IMR-90 (cell line): ENCODE results near the gene SLC17A8. TPM values are rescaled to one million over a fixed set of nuclear protein-coding genes. Genes with fewer than 3 reads are reported as not detected.

Source experiments
- ATAC-seq: fragments of 200-7000 bp; cut with Tn5 transposase; 2 replicates; pipeline ENCODE4 v1.9.1; 2020; ENCODE audit warnings: low read depth, mild to moderate bottlenecking, moderate library complexity
- BruUV-seq: library from RNA; stranded (reverse); fragments of 400-500 nt; replicated peaks from 2 replicates; lab custom pipeline; 2021; lab: Mats Ljungman, UMichigan
- CTCF ChIA-PET: fragments of 300-600 bp; formaldehyde crosslinking; extraction: SDS; loops from one replicate; lab custom pipeline; 2021; ENCODE audit warnings: antibody characterized with exemption; lab: Yijun Ruan, JAX
- POLR2A ChIA-PET: fragments of 300-600 bp; sonication (Branson Sonifier 250); formaldehyde crosslinking; loops from one replicate; lab custom pipeline; 2022; ENCODE audit warnings: antibody characterized with exemption; ENCODE audit not compliant: unreplicated experiment; lab: Charles Lee
- DNase-seq: peaks from one replicate; pipeline ENCODE4 v3.0.0; 2013
- H2AFZ ChIP-seq: replicated peaks from 2 replicates; pipeline ENCODE3; 2013; ENCODE audit warnings: low read length, mild to moderate bottlenecking; ENCODE audit not compliant: poor library complexity
- H2AK5ac ChIP-seq: 2 replicates; pipeline ENCODE4 v1.6.1; 2013; ENCODE audit warnings: low read depth, low read length, inconsistent platforms
- H2AK9ac ChIP-seq: replicated peaks from 2 replicates; pipeline ENCODE3; 2013; ENCODE audit warnings: mild to moderate bottlenecking, low read depth, low read length, moderate library complexity; ENCODE audit not compliant: poor library complexity
- H2BK120ac ChIP-seq: 2 replicates; pipeline ENCODE4 v1.6.1; 2013; ENCODE audit warnings: low read depth, low read length, inconsistent platforms
- H2BK15ac ChIP-seq: 3 replicates; pipeline ENCODE4 v1.6.1; 2013; ENCODE audit warnings: low read depth, low read length, inconsistent platforms
- H2BK20ac ChIP-seq: 2 replicates; pipeline ENCODE4 v1.6.1; 2013; ENCODE audit warnings: low read depth, mild to moderate bottlenecking, inconsistent platforms, low read length, moderate library complexity
- H2BK5ac ChIP-seq: 2 replicates; pipeline ENCODE4 v1.6.1; 2013; ENCODE audit warnings: mild to moderate bottlenecking, low read depth, low read length, inconsistent platforms; ENCODE audit not compliant: poor library complexity, severe bottlenecking
- H3K14ac ChIP-seq: replicated peaks from 2 replicates; pipeline ENCODE4 v1.6.1; 2013; ENCODE audit warnings: low read depth, low read length, inconsistent platforms
- H3K18ac ChIP-seq: 2 replicates; pipeline ENCODE4 v1.6.1; 2013; ENCODE audit warnings: low read depth, low read length, control low read depth
- H3K23ac ChIP-seq: 2 replicates; pipeline ENCODE4 v1.6.1; 2013; ENCODE audit warnings: low read depth, low read length, inconsistent platforms
- H3K27ac ChIP-seq: 2 replicates; pipeline ENCODE4 v1.5.1; 2013; ENCODE audit warnings: mild to moderate bottlenecking, control low read depth, low read length; ENCODE audit not compliant: insufficient read depth
- H3K27me3 ChIP-seq: 2 replicates; pipeline ENCODE4 v1.6.1; 2013; ENCODE audit warnings: low read length; ENCODE audit not compliant: control insufficient read depth, insufficient read depth
- H3K36me3 ChIP-seq: 2 replicates; pipeline ENCODE4 v1.6.1; 2013; ENCODE audit warnings: low read length, mixed read lengths; ENCODE audit not compliant: control insufficient read depth, insufficient read depth
- H3K4ac ChIP-seq: 2 replicates; pipeline ENCODE4 v1.6.1; 2013; ENCODE audit warnings: low read depth, low read length, inconsistent platforms
- H3K4me1 ChIP-seq: 2 replicates; pipeline ENCODE4 v1.6.1; 2013; ENCODE audit warnings: low read length, mixed read lengths; ENCODE audit not compliant: control insufficient read depth, insufficient read depth
- H3K4me2 ChIP-seq: 2 replicates; pipeline ENCODE4 v1.6.1; 2013; ENCODE audit warnings: low read depth, mild to moderate bottlenecking, control low read depth, low read length, moderate library complexity
- H3K4me3 ChIP-seq: 2 replicates; pipeline ENCODE4 v1.5.1; 2013; ENCODE audit warnings: low read depth, mild to moderate bottlenecking, control low read depth, low read length, moderate library complexity; ENCODE audit not compliant: insufficient read depth
- H3K56ac ChIP-seq: 2 replicates; pipeline ENCODE4 v1.6.1; 2013; ENCODE audit warnings: low read length, inconsistent platforms; ENCODE audit not compliant: insufficient read depth; ENCODE audit errors: extremely low read depth
- H3K79me1 ChIP-seq, 2 experiments: 2 replicates each; pipeline ENCODE4 v1.6.1; 2013; ENCODE audit warnings: low read length in 2 of 2, inconsistent platforms in 1 of 2, low read depth in 1 of 2
- H3K9ac ChIP-seq: 2 replicates; pipeline ENCODE4 v1.6.1; 2013; ENCODE audit warnings: low read depth, low read length, control low read depth
- H3K9me1 ChIP-seq: 2 replicates; pipeline ENCODE4 v1.6.1; 2013; ENCODE audit warnings: low read length, inconsistent platforms; ENCODE audit not compliant: insufficient read depth
- H3K9me3 ChIP-seq: 2 replicates; pipeline ENCODE4 v1.6.1; 2013; ENCODE audit warnings: low read length; ENCODE audit not compliant: control insufficient read depth, insufficient read depth
- H4K20me1 ChIP-seq: 2 replicates; pipeline ENCODE4 v1.6.1; 2013; ENCODE audit warnings: low read length, inconsistent platforms; ENCODE audit not compliant: insufficient read depth
- H4K5ac ChIP-seq: 2 replicates; pipeline ENCODE4 v1.6.1; 2013; ENCODE audit warnings: mild to moderate bottlenecking, low read depth, low read length, control low read depth
- H4K8ac ChIP-seq, 2 experiments: 2 replicates each; pipeline ENCODE4 v1.6.1; 2013; ENCODE audit warnings: low read depth in 2 of 2, low read length in 2 of 2, control low read depth in 1 of 2, inconsistent platforms in 1 of 2
- H4K91ac ChIP-seq: 2 replicates; pipeline ENCODE4 v1.6.1; 2013; ENCODE audit warnings: low read depth, low read length, inconsistent platforms; ENCODE audit not compliant: insufficient read depth
- BHLHE40 ChIP-seq: fragments of 150-350 bp; IDR thresholded peaks from 2 replicates; pipeline ENCODE4 v1.6.1; 2016; ENCODE audit warnings: mild to moderate bottlenecking, low read depth, low read length
- CEBPB ChIP-seq: IDR thresholded peaks from 2 replicates; pipeline ENCODE4 v1.6.1; 2012; ENCODE audit warnings: low read depth, low read length, improper control_type of control experiment
- CHD1 ChIP-seq: IDR thresholded peaks from 2 replicates; pipeline ENCODE4 v1.6.1; 2012; ENCODE audit warnings: low read depth, low read length, improper control_type of control experiment
- FOS ChIP-seq: fragments of 150-350 bp; IDR thresholded peaks from 2 replicates; pipeline ENCODE4 v1.6.1; 2016; ENCODE audit warnings: low read depth, low read length
- MAFK ChIP-seq: IDR thresholded peaks from 2 replicates; pipeline ENCODE4 v1.6.1; 2012; ENCODE audit warnings: low read depth, low read length, improper control_type of control experiment
- MAZ ChIP-seq: IDR thresholded peaks from 2 replicates; pipeline ENCODE4 v1.6.1; 2012; ENCODE audit warnings: low read depth, mild to moderate bottlenecking, low read length, improper control_type of control experiment, moderate library complexity, borderline replicate concordance
- MXI1 ChIP-seq: IDR thresholded peaks from 2 replicates; pipeline ENCODE4 v1.6.1; 2012; ENCODE audit warnings: low read depth, mild to moderate bottlenecking, low read length, moderate library complexity, borderline replicate concordance
- NFE2L2 ChIP-seq: fragments of 150-350 bp; IDR thresholded peaks from 2 replicates; pipeline ENCODE4 v1.6.1; 2016; ENCODE audit warnings: low read depth, mild to moderate bottlenecking, low read length
- POLR2A ChIP-seq: IDR thresholded peaks from 2 replicates; pipeline ENCODE4 v1.6.1; 2012; ENCODE audit warnings: mild to moderate bottlenecking, low read depth, low read length
- RAD21 ChIP-seq: IDR thresholded peaks from 2 replicates; pipeline ENCODE4 v1.6.1; 2012; ENCODE audit warnings: low read length, improper control_type of control experiment
- RCOR1 ChIP-seq: IDR thresholded peaks from 2 replicates; pipeline ENCODE4 v1.6.1; 2012; ENCODE audit warnings: mild to moderate bottlenecking, low read length, improper control_type of control experiment; ENCODE audit not compliant: insufficient replicate concordance
- RFX5 ChIP-seq: IDR thresholded peaks from 2 replicates; pipeline ENCODE4 v1.8.0; 2012; ENCODE audit warnings: low read depth, mild to moderate bottlenecking, low read length, moderate library complexity
- SMC3 ChIP-seq: fragments of 150-350 bp; IDR thresholded peaks from 2 replicates; pipeline ENCODE4 v1.6.1; 2016; ENCODE audit warnings: low read depth, mild to moderate bottlenecking, antibody characterized with exemption, low read length, moderate library complexity
- WGBS, 2 experiments: methylation state at CpG; one replicate each; pipeline versions ENCODE4 v1.1.5 to v1.1.7; 2013; ENCODE audit warnings: missing lambda C conversion rate in 2 of 2; ENCODE audit not compliant: insufficient read length in 1 of 2; ENCODE audit errors: extremely low coverage in 2 of 2; 5-methylcytosine and 5-hydroxymethylcytosine counted together
- dilution Hi-C: fragments of 300-500 bp; cut with HindIII; formaldehyde crosslinking; loops from one replicate; pipeline ENCODE4 v1.14.3; 2018; ENCODE audit warnings: low sequenced_read_pairs; ENCODE audit not compliant: unreplicated experiment
- in situ Hi-C: fragments of 300-500 bp; cut with MboI; formaldehyde crosslinking; loops from 3 replicates; pipeline ENCODE4 v1.14.3; 2019; ENCODE audit warnings: low sequenced_read_pairs, inconsistent platforms, mixed read lengths
- intact Hi-C: fragments of 100-400 bp; cut with micrococcal nuclease; formaldehyde crosslinking; loops from 2 replicates; pipeline ENCODE4 v1.10.0; 2022
- polyA plus RNA-seq, 3 experiments: library from polyadenylated mRNA; depleted of rRNA; stranded (reverse); fragments of >200 nt; gene quantifications; 2 replicates each; pipeline ENCODE4 v1.2.3, GENCODE V29; 2012; ENCODE audit warnings: low replicate concordance in 1 of 3
- total RNA-seq: library from RNA; depleted of rRNA; stranded (reverse); fragments of >200 nt; gene quantifications from 2 replicates; pipeline ENCODE4 v1.2.3, GENCODE V29; 2012
- TF ChIP-seq, protein P1 (sequence below): conservative IDR thresholded peaks from 2 replicates; pipeline ENCODE4 v1.5.1; 2012; ENCODE audit warnings: mild to moderate bottlenecking, low read depth, low read length, improper control_type of control experiment
- TF ChIP-seq, protein P2 (sequence below): fragments of 150-350 bp; IDR thresholded peaks from 2 replicates; pipeline ENCODE4 v1.6.1; 2017; ENCODE audit warnings: mild to moderate bottlenecking, antibody characterized with exemption, low read length, low read depth
- TF ChIP-seq, protein P3 (sequence below): fragments of 150-350 bp; IDR thresholded peaks from 2 replicates; pipeline ENCODE4 v1.6.1; 2016; ENCODE audit warnings: low read depth, mild to moderate bottlenecking, low read length, moderate library complexity, borderline replicate concordance

SLC17A8 gene
- total and polyA plus RNA-seq, 2 of the 4 experiments (the other 2 are of a cell fraction): not detected

DNA sequence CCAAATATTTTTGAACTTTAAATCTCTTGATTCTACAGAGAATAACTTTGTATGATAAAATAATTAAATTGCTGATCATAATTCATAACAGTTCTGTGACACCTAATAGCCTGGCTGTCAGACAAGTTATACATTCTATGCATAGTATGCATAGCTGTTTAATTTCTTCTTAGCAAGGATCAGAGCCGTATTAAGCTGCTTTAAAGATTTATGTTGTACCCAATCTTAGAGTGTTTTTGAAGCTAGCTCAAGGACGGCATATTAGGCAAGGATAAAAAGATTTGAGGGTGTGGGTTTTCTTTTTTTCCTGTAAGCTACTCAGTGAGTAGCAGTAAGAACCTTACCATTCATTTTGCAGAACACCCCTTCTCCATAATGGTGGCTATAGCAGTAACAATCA lies 45.9 kb downstream of the SLC17A8 start:
- DNase-seq: no peak
- Histone ChIP-seq H3K18ac (no peak overlapping the region), H3K4me2 (no peak overlapping the region), H2AK9ac (no peak overlapping the region), H3K4me1 (no peaks in the 10 kb centered on the region), H3K14ac (no peak overlapping the region), H3K79me1 (no peaks in the 10 kb centered on the region), H2BK5ac (no peak overlapping the region), H2BK20ac (no peak overlapping the region), H3K4me3 (no peak overlapping the region), H3K9me1 (no peaks in the 10 kb centered on the region), H3K9me3 (no peaks in the 10 kb centered on the region), H3K4ac (no peak overlapping the region), H2AFZ (no peak overlapping the region), H2AK5ac (no peak overlapping the region), H4K20me1 (no peaks in the 10 kb centered on the region), H3K36me3 (no peaks in the 10 kb centered on the region), H2BK120ac (no peak overlapping the region), H4K8ac (no peak overlapping the region), H3K23ac (no peak overlapping the region), H3K56ac (no peak overlapping the region), H2BK15ac (no peak overlapping the region), H3K27ac (no peak overlapping the region), H4K5ac (no peak overlapping the region), H3K9ac (no peak overlapping the region), H4K91ac (no peak overlapping the region), H3K27me3 (peaks cover 1% of the 10 kb centered on the region; the same call in 1 of the 2 replicates)
- TF ChIP-seq MXI1 (no peak), RAD21 (no peak), CEBPB (no peak), SMC3 (no peak), RFX5 (no peak), CHD1 (no peak), BHLHE40 (no peak), POLR2A (no peak), MAZ (no peak), RCOR1 (no peak), NFE2L2 (no peak), FOS (no peak), MAFK (no peak)
- TF ChIP-seq, protein P1, sequence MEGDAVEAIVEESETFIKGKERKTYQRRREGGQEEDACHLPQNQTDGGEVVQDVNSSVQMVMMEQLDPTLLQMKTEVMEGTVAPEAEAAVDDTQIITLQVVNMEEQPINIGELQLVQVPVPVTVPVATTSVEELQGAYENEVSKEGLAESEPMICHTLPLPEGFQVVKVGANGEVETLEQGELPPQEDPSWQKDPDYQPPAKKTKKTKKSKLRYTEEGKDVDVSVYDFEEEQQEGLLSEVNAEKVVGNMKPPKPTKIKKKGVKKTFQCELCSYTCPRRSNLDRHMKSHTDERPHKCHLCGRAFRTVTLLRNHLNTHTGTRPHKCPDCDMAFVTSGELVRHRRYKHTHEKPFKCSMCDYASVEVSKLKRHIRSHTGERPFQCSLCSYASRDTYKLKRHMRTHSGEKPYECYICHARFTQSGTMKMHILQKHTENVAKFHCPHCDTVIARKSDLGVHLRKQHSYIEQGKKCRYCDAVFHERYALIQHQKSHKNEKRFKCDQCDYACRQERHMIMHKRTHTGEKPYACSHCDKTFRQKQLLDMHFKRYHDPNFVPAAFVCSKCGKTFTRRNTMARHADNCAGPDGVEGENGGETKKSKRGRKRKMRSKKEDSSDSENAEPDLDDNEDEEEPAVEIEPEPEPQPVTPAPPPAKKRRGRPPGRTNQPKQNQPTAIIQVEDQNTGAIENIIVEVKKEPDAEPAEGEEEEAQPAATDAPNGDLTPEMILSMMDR: no peak
- TF ChIP-seq, protein P2, sequence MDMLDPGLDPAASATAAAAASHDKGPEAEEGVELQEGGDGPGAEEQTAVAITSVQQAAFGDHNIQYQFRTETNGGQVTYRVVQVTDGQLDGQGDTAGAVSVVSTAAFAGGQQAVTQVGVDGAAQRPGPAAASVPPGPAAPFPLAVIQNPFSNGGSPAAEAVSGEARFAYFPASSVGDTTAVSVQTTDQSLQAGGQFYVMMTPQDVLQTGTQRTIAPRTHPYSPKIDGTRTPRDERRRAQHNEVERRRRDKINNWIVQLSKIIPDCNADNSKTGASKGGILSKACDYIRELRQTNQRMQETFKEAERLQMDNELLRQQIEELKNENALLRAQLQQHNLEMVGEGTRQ: no peak
- TF ChIP-seq, protein P3, sequence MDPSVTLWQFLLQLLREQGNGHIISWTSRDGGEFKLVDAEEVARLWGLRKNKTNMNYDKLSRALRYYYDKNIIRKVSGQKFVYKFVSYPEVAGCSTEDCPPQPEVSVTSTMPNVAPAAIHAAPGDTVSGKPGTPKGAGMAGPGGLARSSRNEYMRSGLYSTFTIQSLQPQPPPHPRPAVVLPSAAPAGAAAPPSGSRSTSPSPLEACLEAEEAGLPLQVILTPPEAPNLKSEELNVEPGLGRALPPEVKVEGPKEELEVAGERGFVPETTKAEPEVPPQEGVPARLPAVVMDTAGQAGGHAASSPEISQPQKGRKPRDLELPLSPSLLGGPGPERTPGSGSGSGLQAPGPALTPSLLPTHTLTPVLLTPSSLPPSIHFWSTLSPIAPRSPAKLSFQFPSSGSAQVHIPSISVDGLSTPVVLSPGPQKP: no peak
- dilution Hi-C loops (no loop called here), in situ Hi-C loops (no loop called here), intact Hi-C loops (no loop called here)
- ATAC-seq: no peak
- POLR2A ChIA-PET: no interaction called here
- CTCF ChIA-PET: interaction anchor here (0.7 kb wide), 1 partner anchor 54 kb away, joined by 3 read pairs; no protein-coding TSS in a partner anchor
- no CpG with 5 or more reads among the region's 2 CpGs for WGBS, 2 experiments
- no TSS peak for BruUV-seq
